Upper lobe of right lung (tissue), 1 donor: ENCODE data around the gene RP9. TPM values are rescaled to one million over a fixed set of nuclear protein-coding genes. Genes with fewer than 3 reads are reported as not detected.

Source experiments
- ATAC-seq: fragments of 200-7000 bp; cut with Tn5 transposase; one replicate; pipeline ENCODE4 v1.9.1; 2020; ENCODE audit warnings: mild to moderate bottlenecking, moderate library complexity
- DNase-seq: peaks from one replicate; pipeline ENCODE4 v3.0.0-alpha.2; 2020
- H3K27ac ChIP-seq: fragments of 200-600 bp; one replicate; pipeline ENCODE4 v1.8.0; 2022
- H3K27me3 ChIP-seq: fragments of 200-600 bp; one replicate; pipeline ENCODE4 v1.8.0; 2022; ENCODE audit warnings: mild to moderate bottlenecking
- H3K36me3 ChIP-seq: fragments of 200-600 bp; one replicate; pipeline ENCODE4 v1.8.0; 2022
- H3K4me1 ChIP-seq: fragments of 200-600 bp; one replicate; pipeline ENCODE4 v1.8.0; 2022
- H3K4me3 ChIP-seq: fragments of 200-600 bp; one replicate; pipeline ENCODE4 v1.8.0; 2022; ENCODE audit warnings: mild to moderate bottlenecking
- H3K9me3 ChIP-seq: fragments of 200-600 bp; one replicate; pipeline ENCODE4 v1.8.0; 2022
- CTCF ChIP-seq: fragments of 200-600 bp; IDR thresholded peaks from one replicate; pipeline ENCODE4 v1.8.0; 2022; ENCODE audit warnings: antibody characterized with exemption
- intact Hi-C: fragments of 100-400 bp; cut with DNase I; formaldehyde crosslinking; loops from one replicate; pipeline ENCODE4 v1.11.0; 2022
- total RNA-seq: library from RNA; stranded (reverse); fragmentation: NEBNext Ultra II Directional; extraction: Animal tissue kit (Norgen Biotek cat#: 25700); gene quantifications from one replicate; pipeline ENCODE4 v1.2.1, GENCODE V29; 2021
- donor health status: DM: no; HTN: yes; CAD: no; lungs with severe emphysema.

RP9 gene
- total RNA-seq, 1 donor from 2014 or later = 11.9 TPM

DNA sequence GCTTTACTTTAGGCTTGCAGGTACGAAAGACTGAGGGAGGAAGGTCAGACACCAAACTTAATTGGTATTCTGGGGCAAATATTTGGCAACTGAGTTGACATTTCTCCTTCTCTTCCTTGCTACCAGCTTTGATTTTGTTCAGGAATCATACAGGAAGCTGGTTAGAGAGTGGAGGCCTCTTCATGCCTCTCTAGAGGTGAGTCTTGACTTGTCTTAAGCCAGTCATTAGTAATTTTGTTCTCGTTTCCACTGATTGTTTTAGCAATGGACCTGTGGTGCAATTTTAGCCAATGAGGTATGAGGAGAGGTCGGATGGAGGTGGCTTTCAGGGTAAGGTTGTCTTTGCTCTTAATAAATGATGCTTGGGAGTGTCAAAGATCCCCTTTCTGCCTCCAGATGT lies 2.4 kb upstream of the RP9 start:
- H3K4me1 ChIP-seq = peaks cover 21% of the 10 kb centered on the region
- no peaks in the 10 kb centered on the region for H3K27me3 ChIP-seq
- no peak for DNase-seq
- no peak overlapping the region for H3K27ac ChIP-seq
- intact Hi-C loops = no loop called here
- TF ChIP-seq CTCF = no peak
- no peak for ATAC-seq
- H3K4me3 ChIP-seq = no peak overlapping the region
- H3K36me3 ChIP-seq = no peaks in the 10 kb centered on the region
- H3K9me3 ChIP-seq = no peaks in the 10 kb centered on the region

- Histone ChIP-seq H3K4me3 (peak overlapping the region; percentile 95), H3K36me3 (no peaks in the 10 kb centered on the region), H3K27ac (no peak overlapping the region), H3K4me1 (peaks cover 30% of the 10 kb centered on the region), H3K27me3 (no peaks in the 10 kb centered on the region), H3K9me3 (no peaks in the 10 kb centered on the region)
- DNase-seq (no peak), ATAC-seq (no peak)
- intact Hi-C loops = no loop called here
- peak; percentile 4 for TF ChIP-seq CTCF
Observed at GRCh38 chr7:33109758-33110238, 594 bp upstream of the RP9 start.

- peaks cover 30% of the 10 kb centered on the region for H3K4me1 ChIP-seq
- TF ChIP-seq CTCF = no peak
- peak overlapping the region; percentile 95 for H3K4me3 ChIP-seq
- no peaks in the 10 kb centered on the region for H3K27me3 ChIP-seq
- DNase-seq (no peak), ATAC-seq (peak; percentile 2)
- intact Hi-C loops = no loop called here
- peaks cover under 1% of the 10 kb centered on the region for H3K36me3 ChIP-seq
- peak overlapping the region; percentile 84 for H3K27ac ChIP-seq
- no peaks in the 10 kb centered on the region for H3K9me3 ChIP-seq
Observed at GRCh38 chr7:33108554-33109004, 625 bp downstream of the RP9 start.

DNA sequence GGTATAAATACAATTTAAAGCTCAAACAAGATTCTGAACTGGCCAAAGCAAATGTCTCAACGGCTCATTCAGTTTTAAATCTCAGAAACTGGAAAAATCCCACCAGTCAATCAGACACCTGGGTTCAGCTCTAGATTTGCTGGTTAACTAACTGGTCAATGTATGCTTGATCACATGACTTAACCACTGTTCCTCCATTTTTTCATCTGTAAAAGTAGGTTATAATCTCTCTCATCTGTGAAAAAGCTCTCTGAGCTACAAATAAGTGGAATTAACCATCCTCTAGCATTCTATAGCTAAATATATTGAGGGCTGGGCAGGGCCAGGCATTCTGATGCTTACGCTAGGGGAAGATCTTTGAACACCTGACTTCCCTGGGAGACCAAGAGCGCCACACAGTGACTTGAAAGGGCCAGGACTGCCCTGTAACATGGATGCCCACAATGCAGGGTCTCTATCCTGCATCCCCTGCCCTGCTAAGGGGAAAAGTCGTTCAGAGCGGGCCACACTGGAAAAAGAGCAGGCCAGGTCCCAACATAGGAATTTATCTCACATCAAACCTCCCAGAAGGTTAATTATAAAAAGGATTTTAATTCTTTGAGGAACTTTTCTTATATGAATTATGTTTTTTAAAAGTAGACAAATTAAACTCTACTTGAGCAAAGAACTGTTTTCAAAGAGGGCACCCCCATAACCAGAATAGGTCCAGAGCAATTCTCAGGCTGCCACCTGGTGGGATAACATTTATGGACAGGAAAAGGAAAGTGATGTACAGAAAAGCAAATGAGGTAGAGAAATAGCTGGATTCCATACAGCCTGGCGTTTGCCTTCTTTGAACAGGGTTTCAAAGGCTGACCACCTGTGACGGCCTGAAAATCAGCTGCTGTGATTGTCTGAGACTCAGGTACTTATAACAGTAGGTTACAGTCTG lies 1.8 kb downstream of the RP9 start:
- ATAC-seq = peak; percentile 37
- no peaks in the 10 kb centered on the region for H3K9me3 ChIP-seq
- H3K4me3 ChIP-seq = peak overlapping the region; percentile 95
- H3K4me1 ChIP-seq = peaks cover 30% of the 10 kb centered on the region
- peak; percentile 51 for TF ChIP-seq CTCF
- no peaks in the 10 kb centered on the region for H3K27me3 ChIP-seq
- intact Hi-C loops = no loop called here
- H3K36me3 ChIP-seq = peaks cover 12% of the 10 kb centered on the region
- DNase-seq = no peak
- no peak overlapping the region for H3K27ac ChIP-seq

GRCh38 chr7:33101906-33102305 lies 7.3 kb downstream of the RP9 start:
- Histone ChIP-seq H3K27me3 (no peaks in the 10 kb centered on the region), H3K36me3 (peaks cover 54% of the 10 kb centered on the region), H3K27ac (no peak overlapping the region), H3K4me1 (peaks cover 11% of the 10 kb centered on the region), H3K9me3 (no peaks in the 10 kb centered on the region), H3K4me3 (no peak overlapping the region)
- TF ChIP-seq CTCF = no peak
- intact Hi-C loops = no loop called here
- ATAC-seq (no peak), DNase-seq (no peak)
